K562 (cell line): Measurements from ENCODE around the gene TMEM43. TPM values are rescaled to one million over a fixed set of nuclear protein-coding genes. Genes with fewer than 3 reads are reported as not detected.

Experiments used
- ATAC-seq: fragments of 200-7000 bp; cut with Tn5 transposase; 3 replicates; pipeline ENCODE4 v1.9.1; 2020; ENCODE audit warnings: moderate library complexity
- BruUV-seq: library from RNA; stranded (reverse); fragments of 400-500 nt; replicated peaks from 2 replicates; lab custom pipeline; 2021; lab: Mats Ljungman, UMichigan
- CTCF ChIA-PET: fragments of 300-600 bp; formaldehyde crosslinking; extraction: SDS; loops from one replicate; lab custom pipeline; 2021; ENCODE audit warnings: low intra/inter-chr PET ratio; lab: Yijun Ruan, JAX
- POLR2A ChIA-PET: fragments of 300-600, 350-650 bp; sonication (Branson Sonifier 250); formaldehyde crosslinking; extraction: SDS; loops from one replicate; lab custom pipeline; 2021; ENCODE audit warnings: antibody characterized with exemption, inconsistent platforms; lab: Yijun Ruan, JAX
- DNase-seq, 4 experiments: peaks; one replicate each; pipeline versions ENCODE4 v3.0.0 to v3.0.0-alpha.2; 2011 to 2018; ENCODE audit warnings: low spot score in 3 of 4, mixed read lengths in 3 of 4; ENCODE audit errors: extremely low read depth in 1 of 4
- FAIRE-seq: peaks from 2 replicates; lab custom pipeline; 2011; peaks lifted over from hg19 to GRCh38; lab: Jason Lieb, UNC
- H2AFZ ChIP-seq: 2 replicates; pipeline ENCODE4 v1.6.0; 2011; ENCODE audit warnings: low read depth, low read length, control low read depth, inconsistent platforms
- H3K27ac ChIP-seq: fragments of 200-600 bp; 3 replicates; pipeline ENCODE4 v1.8.0; 2011; ENCODE audit warnings: low read depth, mild to moderate bottlenecking, control low read depth, inconsistent platforms, low read length, moderate library complexity, mixed read lengths; ENCODE audit errors: extremely low read depth
- H3K27me3 ChIP-seq, 2 experiments: fragments of 300-600 bp in 1 of 2; 2 replicates in 1 of 2; 3 replicates in 1 of 2; pipeline versions ENCODE4 v1.6.0 to v1.8.0; 2011; ENCODE audit warnings: inconsistent platforms in 2 of 2, low read length in 2 of 2, mild to moderate bottlenecking in 1 of 2, mixed read lengths in 1 of 2, moderate library complexity in 1 of 2; ENCODE audit not compliant: control insufficient read depth in 2 of 2, insufficient read depth in 2 of 2
- H3K36me3 ChIP-seq: fragments of 300-600 bp; 3 replicates; pipeline ENCODE4 v1.8.0; 2011; ENCODE audit warnings: mild to moderate bottlenecking, low read length, inconsistent platforms; ENCODE audit not compliant: control insufficient read depth, insufficient read depth
- H3K4me1 ChIP-seq, 2 experiments: fragments of 200-600 bp in 1 of 2; replicated peaks in 1 of 2; 2 replicates in 1 of 2; 3 replicates in 1 of 2; pipeline versions ENCODE4 v1.5.1 to v1.8.0; 2011; ENCODE audit warnings: inconsistent platforms in 2 of 2, low read length in 2 of 2, mild to moderate bottlenecking in 1 of 2, mixed read lengths in 1 of 2, moderate library complexity in 1 of 2; ENCODE audit not compliant: control insufficient read depth in 2 of 2, insufficient read depth in 2 of 2
- H3K4me2 ChIP-seq: 2 replicates; pipeline ENCODE4 v1.6.1; 2011; ENCODE audit warnings: low read length, control low read depth, inconsistent platforms, mixed read lengths; ENCODE audit not compliant: insufficient read depth
- H3K4me3 ChIP-seq: fragments of 200-600 bp; sonication (generic), shearing (Covaris generic); 2 replicates; pipeline ENCODE4 v1.5.1; 2016; ENCODE audit warnings: control low read depth, inconsistent platforms
- H3K79me2 ChIP-seq: fragments of 200-600 bp; 3 replicates; pipeline ENCODE4 v1.8.0; 2011; ENCODE audit warnings: low read length, inconsistent platforms; ENCODE audit not compliant: control insufficient read depth, insufficient read depth
- H3K9ac ChIP-seq, 2 experiments: 2 replicates each; pipeline versions ENCODE4 v1.6.0 to v1.6.1; 2011; ENCODE audit warnings: low read depth in 2 of 2, low read length in 2 of 2, control low read depth in 1 of 2, inconsistent platforms in 1 of 2, mild to moderate bottlenecking in 1 of 2, mixed read lengths in 1 of 2; ENCODE audit not compliant: insufficient read depth in 1 of 2
- H3K9me1 ChIP-seq: one replicate; pipeline ENCODE4 v1.6.0; 2011; ENCODE audit warnings: inconsistent platforms, mild to moderate bottlenecking, low read length, moderate library complexity; ENCODE audit not compliant: control insufficient read depth, insufficient read depth
- H3K9me3 ChIP-seq: replicated peaks from 2 replicates; pipeline ENCODE4 v1.5.1; 2011; ENCODE audit warnings: low read depth, low read length, inconsistent platforms; ENCODE audit not compliant: control insufficient read depth, insufficient read depth
- H4K20me1 ChIP-seq: replicated peaks from 2 replicates; pipeline ENCODE4 v1.6.1; 2011; ENCODE audit warnings: low read length, inconsistent platforms, mixed read lengths; ENCODE audit not compliant: control insufficient read depth, insufficient read depth
- KDM2B ChIP-seq: fragments of 250-450 bp; sonication (Bioruptor Pico); IDR thresholded peaks from 2 replicates; pipeline ENCODE4 v1.8.0; 2021; ENCODE audit warnings: mild to moderate bottlenecking, moderate library complexity
- MEIS2 ChIP-seq: fragments of 450-650 bp; IDR thresholded peaks from 2 replicates; pipeline ENCODE4 v1.6.1; 2014; ENCODE audit warnings: mild to moderate bottlenecking; ENCODE audit not compliant: partially characterized antibody
- PKNOX1 ChIP-seq: fragments of 450-650 bp; IDR thresholded peaks from 2 replicates; pipeline ENCODE4 v1.6.1; 2016
- WGBS: fragments of 100-300 bp; shearing (Covaris generic); methylation state at CpG from one replicate; pipeline ENCODE4 v1.1.6; 2016; ENCODE audit warnings: low coverage, mixed read lengths; ENCODE audit not compliant: insufficient coverage; ENCODE audit errors: missing lambda C conversion rate; 5-methylcytosine and 5-hydroxymethylcytosine counted together
- in situ Hi-C: fragments of 300-500 bp; cut with MboI; formaldehyde crosslinking; loops from 4 replicates; pipeline ENCODE4 v1.15.0; 2018; ENCODE audit warnings: inconsistent platforms, mixed read lengths
- intact Hi-C: fragments of 100-400 bp; cut with micrococcal nuclease; formaldehyde crosslinking; loops from 2 replicates; pipeline ENCODE4 v1.14.2; 2022
- polyA plus RNA-seq, 8 experiments: library from polyadenylated mRNA; depleted of rRNA in 4 of 8; stranded (reverse) in 5 of 8; unstranded in 3 of 8; fragments of >200 nt; fragmentation: Nextera tagmentation in 2 of 8; fragmentation: Illumina TruSeq in 1 of 8; extraction: Ambion mirVana in 2 of 8; extraction: Trizol in 1 of 8; gene quantifications; 2 replicates each; pipeline versions ENCODE4 v1.2.1 to v1.2.3, GENCODE V29; 2011 to 2014; ENCODE audit warnings: inconsistent platforms in 1 of 8, missing spikeins in 1 of 8
- total RNA-seq, 7 experiments: library from RNA; depleted of rRNA in 6 of 7; stranded (reverse); fragments of >200 nt in 6 of 7; fragmentation: Illumina TruSeq in 2 of 7; extraction: Trizol in 2 of 7; gene quantifications; 2 replicates each; pipeline versions ENCODE4 v1.2.1 to v1.2.3, GENCODE V29; 2011 to 2021; ENCODE audit warnings: low replicate concordance in 1 of 7
- TF ChIP-seq, protein P1 (sequence below), 2 experiments: fragments of 450-650 bp; formaldehyde crosslinking in 1 of 2; IDR thresholded peaks; 2 replicates each; pipeline versions ENCODE4 v1.4.0 to v1.6.1; 2014 to 2020; ENCODE audit warnings: mild to moderate bottlenecking in 2 of 2, borderline replicate concordance in 1 of 2, low read depth in 1 of 2

Gene TMEM43
- total and polyA plus RNA-seq, 9 of the 15 experiments (the other 6 are each of a cell fraction or from before 2014, with no cell fraction given), result 16.7 to 46.1 (median 35.7) TPM

DNA sequence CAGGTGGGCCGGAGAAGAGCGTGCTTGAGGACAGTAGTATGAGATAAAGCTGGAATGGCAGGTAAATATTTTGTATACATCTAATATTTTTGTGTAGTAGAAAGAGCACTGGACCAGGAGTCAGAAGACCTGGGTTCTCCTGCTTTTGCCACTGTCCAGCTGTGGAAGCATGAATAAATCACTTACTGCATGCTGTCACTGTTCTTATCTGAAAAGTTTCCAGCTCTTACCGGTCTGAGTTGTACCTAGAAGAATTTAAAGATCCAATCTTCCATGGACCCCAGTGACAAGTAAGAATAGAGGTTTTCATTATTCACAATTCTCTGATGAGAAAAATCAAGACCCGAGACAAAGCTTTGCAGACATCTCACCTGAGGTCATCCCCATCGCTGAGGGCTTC is 47.6 kb downstream of the TMEM43 start:
- CTCF ChIA-PET, result interaction anchor here (0.6 kb wide), 1 partner anchor 328 kb away, joined by 3 read pairs; no protein-coding TSS in a partner anchor

More for the DNA sequence above, 47.6 kb downstream of the TMEM43 start:
- Histone ChIP-seq H3K9me1 (no peaks in the 10 kb centered on the region), H3K36me3 (peaks cover 62% of the 10 kb centered on the region), H3K27ac (no peak overlapping the region), H3K9me3 (no peaks in the 10 kb centered on the region), H3K27me3 (no peaks in the 10 kb centered on the region), H4K20me1 (no peaks in the 10 kb centered on the region), H3K9ac (no peak overlapping the region), H3K4me2 (no peak overlapping the region), H3K4me3 (no peak overlapping the region), H3K4me1 (peaks cover 5 to 24% of the 10 kb centered on the region in 2 experiments), H2AFZ (no peak overlapping the region), H3K79me2 (peaks cover 40% of the 10 kb centered on the region)
- FAIRE-seq, result no peak
- DNase-seq, result no peak
- TF ChIP-seq PKNOX1 (peak; percentile 65), MEIS2 (peak; percentile 67), KDM2B (CRISPR knock-in tag) (no peak)
- TF ChIP-seq, protein P1, sequence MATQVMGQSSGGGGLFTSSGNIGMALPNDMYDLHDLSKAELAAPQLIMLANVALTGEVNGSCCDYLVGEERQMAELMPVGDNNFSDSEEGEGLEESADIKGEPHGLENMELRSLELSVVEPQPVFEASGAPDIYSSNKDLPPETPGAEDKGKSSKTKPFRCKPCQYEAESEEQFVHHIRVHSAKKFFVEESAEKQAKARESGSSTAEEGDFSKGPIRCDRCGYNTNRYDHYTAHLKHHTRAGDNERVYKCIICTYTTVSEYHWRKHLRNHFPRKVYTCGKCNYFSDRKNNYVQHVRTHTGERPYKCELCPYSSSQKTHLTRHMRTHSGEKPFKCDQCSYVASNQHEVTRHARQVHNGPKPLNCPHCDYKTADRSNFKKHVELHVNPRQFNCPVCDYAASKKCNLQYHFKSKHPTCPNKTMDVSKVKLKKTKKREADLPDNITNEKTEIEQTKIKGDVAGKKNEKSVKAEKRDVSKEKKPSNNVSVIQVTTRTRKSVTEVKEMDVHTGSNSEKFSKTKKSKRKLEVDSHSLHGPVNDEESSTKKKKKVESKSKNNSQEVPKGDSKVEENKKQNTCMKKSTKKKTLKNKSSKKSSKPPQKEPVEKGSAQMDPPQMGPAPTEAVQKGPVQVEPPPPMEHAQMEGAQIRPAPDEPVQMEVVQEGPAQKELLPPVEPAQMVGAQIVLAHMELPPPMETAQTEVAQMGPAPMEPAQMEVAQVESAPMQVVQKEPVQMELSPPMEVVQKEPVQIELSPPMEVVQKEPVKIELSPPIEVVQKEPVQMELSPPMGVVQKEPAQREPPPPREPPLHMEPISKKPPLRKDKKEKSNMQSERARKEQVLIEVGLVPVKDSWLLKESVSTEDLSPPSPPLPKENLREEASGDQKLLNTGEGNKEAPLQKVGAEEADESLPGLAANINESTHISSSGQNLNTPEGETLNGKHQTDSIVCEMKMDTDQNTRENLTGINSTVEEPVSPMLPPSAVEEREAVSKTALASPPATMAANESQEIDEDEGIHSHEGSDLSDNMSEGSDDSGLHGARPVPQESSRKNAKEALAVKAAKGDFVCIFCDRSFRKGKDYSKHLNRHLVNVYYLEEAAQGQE (IDR thresholded peaks at IDR 0.05; ENCODE audit: borderline replicate concordance), result peak; percentile 61
- TF ChIP-seq, protein P1 (CRISPR knock-in tag; IDR thresholded peaks at IDR 0.05; ENCODE audit: low read depth), result no peak
- intact Hi-C loops, result no loop called here
- in situ Hi-C loops, result no loop called here
- BruUV-seq, result no TSS peak
- 78% methylated on average over 5 of the region's 5 CpGs for WGBS
- POLR2A ChIA-PET, result interaction anchor here (0.7 to 1.0 kb wide), 2 partner anchors 47 to 51 kb away, joined by 3 to 5 read pairs; partner anchors contain the start of genes CHCHD4 and TMEM43
- no peak for ATAC-seq
